NCI-H1048 (cell line): ENCODE data around the gene UXT.
"Not testable (repeated sequence)": the region's sequence is repeated elsewhere in the genome, so short reads cannot be mapped to it uniquely, and the experiment has no call there.

Experiments
- DNase-seq: peaks from one replicate; lab custom pipeline; 2025; lab: John Stamatoyannopoulos, UW

The UXT gene

DNA sequence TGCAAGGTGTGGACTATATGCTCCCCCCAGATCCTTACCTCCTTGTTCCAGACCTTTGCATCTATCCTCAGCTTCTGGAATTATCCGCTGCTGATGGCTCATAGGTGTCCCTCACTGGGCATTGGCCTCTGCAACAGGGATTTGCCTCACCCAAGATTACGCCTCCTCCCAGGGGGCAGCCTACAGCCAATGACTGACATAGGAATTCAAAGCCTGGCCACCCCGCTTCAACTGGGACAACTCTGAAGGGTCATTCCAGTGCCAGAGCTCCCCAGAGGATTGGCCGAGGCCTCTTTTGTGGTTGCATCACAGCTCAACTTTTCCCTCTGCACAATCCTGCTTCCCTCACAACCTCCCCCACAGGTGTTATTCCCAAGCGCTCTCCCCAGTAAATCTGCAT lies 44.4 kb downstream of the UXT start:
- no peak for DNase-seq

DNA sequence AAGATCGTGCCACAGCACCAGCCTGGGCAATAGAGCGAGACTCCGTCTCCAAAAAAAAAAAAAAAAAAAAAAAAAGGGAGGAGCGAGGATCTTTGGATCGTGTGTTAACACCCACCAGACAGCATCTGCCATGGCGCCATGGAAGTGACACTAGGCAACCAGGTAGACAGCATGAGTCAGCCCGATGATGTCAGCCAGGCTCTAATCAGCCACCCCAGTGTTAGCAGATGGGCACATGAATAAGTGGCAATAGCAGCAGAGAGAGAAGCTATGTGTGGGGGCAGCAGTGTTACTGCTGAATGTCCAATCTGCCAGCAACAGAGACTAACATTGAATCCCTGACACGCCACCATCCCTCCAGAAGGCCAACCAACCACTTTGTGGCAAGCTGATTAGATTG lies 45.9 kb downstream of the UXT start:
- DNase-seq, result no peak

DNA sequence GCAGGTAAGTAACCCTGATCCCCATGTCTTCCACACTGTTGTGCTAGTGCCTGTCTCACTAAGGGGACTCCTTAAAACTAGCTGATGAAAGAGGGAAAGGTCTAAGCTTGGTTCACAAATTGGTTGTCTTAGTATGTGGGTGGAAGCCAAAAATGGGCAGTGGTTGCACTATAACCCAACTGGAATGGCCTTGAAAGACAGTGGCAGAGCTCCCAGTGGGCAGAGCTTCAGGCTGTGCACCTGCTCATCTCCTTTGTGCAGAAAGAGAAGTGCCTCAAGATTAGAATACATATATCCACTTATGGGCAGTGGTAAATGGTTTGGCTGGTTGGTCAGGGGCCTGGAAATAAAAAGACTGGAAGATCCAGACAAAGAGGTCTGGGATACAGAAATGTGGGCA lies 46.6 kb downstream of the UXT start:
- DNase-seq, result no peak

DNA sequence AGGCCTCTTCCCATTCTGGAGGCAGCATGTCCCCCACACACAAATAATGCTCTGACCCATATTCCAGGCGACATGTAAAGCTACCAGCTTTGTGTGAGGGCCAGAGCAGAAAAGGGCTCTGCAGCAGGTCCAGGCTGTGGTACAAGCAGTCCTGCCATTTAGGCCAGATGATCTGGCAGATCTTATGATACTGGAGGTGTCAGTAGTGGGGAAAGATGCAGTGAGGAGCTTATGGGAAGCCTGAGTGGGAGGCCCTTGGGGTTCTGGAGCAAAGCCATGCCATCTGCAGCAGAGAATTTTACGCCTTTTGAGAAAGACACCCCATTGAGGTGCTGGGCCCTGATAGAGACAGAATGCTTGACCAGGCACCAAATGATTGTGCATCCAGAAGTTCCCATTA lies 47.1 kb downstream of the UXT start:
- no peak for DNase-seq

DNA sequence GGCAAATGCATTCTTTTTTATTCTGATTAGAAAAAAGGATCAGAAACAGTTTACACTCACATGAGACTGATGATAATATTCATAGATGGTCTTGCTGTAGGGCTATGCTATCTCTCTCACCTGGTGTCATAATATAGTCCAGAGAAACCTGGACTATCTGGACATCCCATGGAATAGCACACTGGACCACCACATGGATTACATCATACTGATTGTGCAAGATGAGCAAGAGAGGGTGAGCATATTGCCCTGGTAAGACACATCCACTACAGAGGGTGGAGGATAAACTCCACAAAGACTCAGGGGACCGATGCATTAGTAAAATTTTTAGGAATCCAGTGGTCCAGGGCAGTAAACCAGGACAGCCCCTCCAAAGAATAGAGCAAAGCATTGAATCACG lies 47.5 kb downstream of the UXT start:
- no peak for DNase-seq

DNA sequence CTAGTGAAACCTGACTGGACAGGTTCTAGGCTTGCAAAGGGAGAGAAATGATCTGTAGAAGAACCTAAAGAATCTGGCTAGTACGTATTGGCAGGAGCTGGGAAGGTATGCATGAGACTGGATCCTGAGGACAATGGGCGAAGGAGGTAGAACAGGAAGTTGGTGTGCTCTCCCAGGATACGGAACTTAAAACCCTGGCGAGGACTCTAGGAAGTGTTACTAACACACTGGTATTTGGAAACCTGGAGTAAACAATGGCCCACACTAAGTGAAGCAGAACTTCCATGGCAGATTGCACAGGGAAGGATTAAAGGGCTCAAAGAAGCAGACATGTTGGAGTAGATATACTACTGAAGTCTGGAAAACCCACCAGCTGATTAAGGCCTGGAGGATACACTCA lies 48.5 kb downstream of the UXT start:
- DNase-seq, result no peak

DNA sequence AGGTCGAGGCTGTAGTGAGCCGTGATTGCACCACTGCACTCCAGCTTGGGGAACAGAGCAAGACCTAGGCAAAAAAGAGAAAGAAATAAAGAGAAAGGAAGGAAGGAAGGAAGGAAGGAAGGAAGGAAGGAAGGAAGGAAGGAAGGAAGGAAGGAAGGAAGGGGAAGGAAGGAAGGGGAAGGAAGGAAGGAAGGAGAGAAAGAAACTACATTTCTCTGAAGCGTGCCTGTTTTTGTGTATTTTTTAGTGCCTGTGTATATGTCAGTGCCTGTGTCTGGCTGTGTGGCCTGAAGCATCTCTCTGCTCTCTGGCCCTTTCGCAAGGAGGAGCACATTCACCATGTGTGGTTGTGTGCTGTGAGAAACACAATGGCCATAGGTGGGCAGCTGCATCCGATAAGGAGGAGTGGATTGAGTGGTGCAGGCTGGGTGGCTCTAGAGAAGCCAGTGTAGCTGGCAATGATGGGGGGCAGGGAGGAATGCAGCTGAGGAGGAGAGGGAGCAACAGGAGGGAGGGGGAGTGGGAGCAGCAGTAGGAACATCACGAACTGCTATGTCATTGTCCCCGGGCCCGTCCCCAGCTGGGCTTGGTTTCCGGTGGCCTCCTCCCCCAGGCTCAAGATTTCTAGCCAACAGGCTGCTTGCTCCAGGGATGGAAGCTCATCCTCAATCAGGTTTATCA lies 50.7 kb downstream of the UXT start:
- no peak for DNase-seq

DNA sequence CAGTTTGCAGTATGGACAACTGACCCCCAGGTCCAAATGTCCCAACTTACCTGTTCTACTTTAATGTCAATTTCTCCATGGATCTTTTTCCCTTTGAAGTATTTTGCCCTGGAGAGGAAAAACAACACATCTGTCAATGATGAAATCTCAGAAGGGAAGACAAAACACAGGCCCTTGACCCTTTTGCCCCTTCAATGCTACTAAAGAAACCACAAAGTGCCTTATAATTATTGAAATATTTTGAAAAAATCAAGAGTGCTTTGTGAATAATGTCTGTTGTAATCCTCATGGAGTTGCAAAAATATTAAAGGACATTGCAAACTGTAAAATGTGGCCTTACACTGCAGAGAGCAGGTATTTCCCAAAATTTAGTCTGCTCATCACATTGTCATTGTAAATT lies 51.9 kb downstream of the UXT start:
- DNase-seq, result no peak

DNA sequence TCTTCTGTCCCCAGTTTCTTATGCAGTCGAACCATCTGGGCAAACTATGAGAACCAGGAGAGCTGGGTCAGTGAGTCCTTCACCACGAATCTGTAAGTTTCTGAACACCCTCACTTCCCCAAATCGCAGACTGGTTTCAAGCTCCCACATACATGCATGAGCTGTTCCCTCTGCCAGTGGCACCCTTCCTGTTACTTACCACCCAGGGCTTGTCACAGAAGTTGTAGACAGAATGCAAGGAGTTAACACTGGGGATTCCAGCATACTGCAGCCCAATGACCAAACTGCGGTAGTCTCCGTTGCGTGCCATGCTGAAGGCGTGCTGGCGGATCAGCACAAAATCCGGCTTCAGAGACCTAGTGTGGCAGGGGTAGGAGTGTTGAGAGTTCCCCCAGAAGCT lies 54.0 kb downstream of the UXT start:
- no peak for DNase-seq

DNA sequence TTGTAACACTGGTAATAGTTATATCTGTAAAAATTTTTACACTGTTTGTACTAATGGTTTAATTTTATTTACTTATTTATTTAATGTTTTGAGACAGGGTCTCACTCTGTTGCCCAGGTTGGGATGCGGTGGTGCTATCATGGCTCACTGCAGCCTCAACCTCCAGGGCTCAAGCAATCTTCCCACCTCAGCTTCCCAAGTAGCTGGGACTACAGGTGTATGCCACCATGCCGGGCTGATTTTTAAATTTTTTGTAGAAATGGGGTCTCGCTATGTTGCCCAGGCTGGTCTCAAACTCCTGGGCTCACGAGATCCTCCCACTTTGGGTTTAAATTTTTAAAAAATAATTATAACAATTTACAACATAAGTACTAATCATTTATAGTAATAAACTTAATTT lies 55.9 kb downstream of the UXT start:
- DNase-seq, result not testable (repeated sequence)
